A549 (cell line): ENCODE results near the gene MEGF10. TPM values are rescaled to one million over a fixed set of nuclear protein-coding genes. Genes with fewer than 3 reads are reported as not detected.

ENCODE experiments used
- ATAC-seq, 2 experiments: fragments of 200-7000 bp in 1 of 2; fragments of >200 bp in 1 of 2; cut with Nextera tagmentation in 1 of 2; cut with Tn5 transposase in 1 of 2; 3 replicates each; pipeline versions ENCODE4 v1.8.0 to v1.9.1; 2018 to 2020; ENCODE audit warnings: mild to moderate bottlenecking in 1 of 2, moderate library complexity in 1 of 2
- CTCF ChIA-PET: fragments of 300-600 bp; sonication (Branson Sonifier 250); formaldehyde crosslinking; extraction: SDS; loops from one replicate; lab custom pipeline; 2021; ENCODE audit warnings: antibody characterized with exemption, inconsistent platforms; lab: Yijun Ruan, JAX
- POLR2A ChIA-PET: fragments of 350-600 bp; formaldehyde crosslinking; extraction: SDS; loops from one replicate; lab custom pipeline; 2021; ENCODE audit warnings: antibody characterized with exemption, inconsistent platforms; lab: Yijun Ruan, JAX
- DNase-seq, 2 experiments: peaks; one replicate each; pipeline versions ENCODE4 v3.0.0 to v3.0.0-alpha.2; 2011 to 2016; ENCODE audit warnings: low read depth in 1 of 2, low spot score in 1 of 2
- FAIRE-seq: peaks from 2 replicates; lab custom pipeline; 2011; peaks lifted over from hg19 to GRCh38; lab: Jason Lieb, UNC
- H3K27ac ChIP-seq, 2 experiments: fragments of >200 bp; sonication (Bioruptor Twin); formaldehyde crosslinking; 3 replicates each; pipeline ENCODE4 v1.5.1; 2016 to 2017
- H3K4me1 ChIP-seq: fragments of >200 bp; sonication (Bioruptor Twin); formaldehyde crosslinking; 3 replicates; pipeline ENCODE4 v1.6.1; 2016
- H3K4me2 ChIP-seq: fragments of >200 bp; sonication (Bioruptor Twin); formaldehyde crosslinking; 3 replicates; pipeline ENCODE4 v1.6.1; 2016
- H3K4me3 ChIP-seq: fragments of >200 bp; sonication (Bioruptor Twin); formaldehyde crosslinking; 3 replicates; pipeline ENCODE4 v1.5.1; 2016
- H3K9me3 ChIP-seq: fragments of >200 bp; sonication (Bioruptor Twin); formaldehyde crosslinking; 3 replicates; pipeline ENCODE4 v1.6.1; 2016
- CBX8 ChIP-seq: fragments of 200-600 bp; sonication (generic); IDR thresholded peaks from 2 replicates; pipeline ENCODE4 v1.6.1; 2016
- CHD4 ChIP-seq: fragments of 200-600 bp; sonication (generic); IDR thresholded peaks from 2 replicates; pipeline ENCODE4 v1.6.1; 2016; ENCODE audit warnings: antibody characterized with exemption, mild to moderate bottlenecking, borderline replicate concordance
- FOSB ChIP-seq: fragments of 250-450 bp; sonication (Bioruptor Pico); IDR thresholded peaks from 2 replicates; pipeline ENCODE4 v1.5.0; 2020; ENCODE audit warnings: mild to moderate bottlenecking, moderate library complexity
- FOXS1 ChIP-seq: fragments of 250-450 bp; sonication (Bioruptor Pico); IDR thresholded peaks from 2 replicates; pipeline ENCODE4 v1.5.0; 2020; ENCODE audit warnings: mild to moderate bottlenecking, moderate library complexity
- HEYL ChIP-seq: fragments of 250-450 bp; sonication (Bioruptor Pico); IDR thresholded peaks from 2 replicates; pipeline ENCODE4 v1.8.0; 2021; ENCODE audit warnings: mild to moderate bottlenecking, moderate library complexity
- HOXB5 ChIP-seq: fragments of 250-450 bp; sonication (Bioruptor Pico); IDR thresholded peaks from 2 replicates; pipeline ENCODE4 v1.5.0; 2020; ENCODE audit warnings: mild to moderate bottlenecking, moderate library complexity
- JUNB ChIP-seq: fragments of >200 bp; sonication (Bioruptor Twin); formaldehyde crosslinking; IDR thresholded peaks from 2 replicates; pipeline ENCODE4 v1.6.1; 2016
- KDM1A ChIP-seq: fragments of 200-600 bp; sonication (generic); IDR thresholded peaks from 2 replicates; pipeline ENCODE4 v1.6.1; 2016; ENCODE audit warnings: low read depth, mild to moderate bottlenecking
- MAZ ChIP-seq: fragments of 150-350 bp; IDR thresholded peaks from 2 replicates; pipeline ENCODE4 v1.6.1; 2014; ENCODE audit warnings: antibody characterized with exemption, low read depth, low read length, borderline replicate concordance
- NFE2L2 ChIP-seq: fragments of 150-350 bp; conservative IDR thresholded peaks from 2 replicates; pipeline ENCODE4 v1.6.1; 2014; ENCODE audit warnings: low read length
- PHF8 ChIP-seq: fragments of 200-600 bp; sonication (generic); IDR thresholded peaks from 2 replicates; pipeline ENCODE4 v1.6.1; 2016; ENCODE audit warnings: low read depth, mild to moderate bottlenecking, antibody characterized with exemption, moderate library complexity, borderline replicate concordance
- RAD21 ChIP-seq, 2 experiments: fragments of >200 bp in 1 of 2; sonication (Bioruptor Twin) in 1 of 2; formaldehyde crosslinking in 1 of 2; IDR thresholded peaks in 1 of 2; conservative IDR thresholded peaks in 1 of 2; 2 replicates in 1 of 2; 3 replicates in 1 of 2; pipeline ENCODE4 v1.6.1; 2012 to 2018; ENCODE audit warnings: inconsistent platforms in 1 of 2
- RARB ChIP-seq: fragments of 250-450 bp; sonication (Bioruptor Pico); IDR thresholded peaks from 2 replicates; pipeline ENCODE4 v1.8.0; 2021; ENCODE audit warnings: mild to moderate bottlenecking, moderate library complexity
- RCOR1 ChIP-seq: fragments of 150-350 bp; IDR thresholded peaks from 2 replicates; pipeline ENCODE4 v1.6.1; 2014; ENCODE audit warnings: antibody characterized with exemption, low read length, low read depth
- SMC3 ChIP-seq: fragments of >200 bp; sonication (Bioruptor Twin); formaldehyde crosslinking; IDR thresholded peaks from 3 replicates; pipeline ENCODE4 v1.6.1; 2018; ENCODE audit warnings: inconsistent platforms
- SREBF2 ChIP-seq: fragments of 450-650 bp; IDR thresholded peaks from 2 replicates; pipeline ENCODE4 v1.6.1; 2014; ENCODE audit warnings: mild to moderate bottlenecking, moderate library complexity
- TFCP2L1 ChIP-seq: fragments of 250-450 bp; sonication (Bioruptor Pico); IDR thresholded peaks from 2 replicates; pipeline ENCODE4 v1.5.0; 2021; ENCODE audit warnings: mild to moderate bottlenecking
- ZC3H11A ChIP-seq: fragments of 450-650 bp; IDR thresholded peaks from 2 replicates; pipeline ENCODE4 v1.6.1; 2014; ENCODE audit warnings: antibody characterized with exemption, mild to moderate bottlenecking
- ZFP36 ChIP-seq: fragments of 450-650 bp; IDR thresholded peaks from 2 replicates; pipeline ENCODE4 v1.6.1; 2014; ENCODE audit warnings: borderline replicate concordance; ENCODE audit not compliant: partially characterized antibody
- ZNF302 ChIP-seq: fragments of 250-450 bp; sonication (Bioruptor Pico); IDR thresholded peaks from 2 replicates; pipeline ENCODE4 v1.9.0; 2021; ENCODE audit warnings: inconsistent platforms, mild to moderate bottlenecking, moderate library complexity
- WGBS: methylation state at CpG from one replicate; pipeline ENCODE4 v1.1.6; 2017; ENCODE audit errors: missing lambda C conversion rate; 5-methylcytosine and 5-hydroxymethylcytosine counted together
- polyA plus RNA-seq, 4 experiments: library from polyadenylated mRNA; depleted of rRNA in 3 of 4; stranded (reverse); fragments of >200 nt; fragmentation: RNase III in 1 of 4; extraction: RNeasy Plus Mini Kit Qiagen cat#74134 plus additional on column Dnase treatment in 1 of 4; gene quantifications; 2 replicates in 3 of 4; 3 replicates in 1 of 4; pipeline ENCODE4 v1.2.3, GENCODE V29; 2011 to 2017
- TF ChIP-seq, protein P1 (sequence below): fragments of 450-650 bp; IDR thresholded peaks from 2 replicates; pipeline ENCODE4 v1.6.1; 2014; ENCODE audit warnings: antibody characterized with exemption
- TF ChIP-seq, protein P2 (sequence below): fragments of 150-350 bp; IDR thresholded peaks from 2 replicates; pipeline ENCODE4 v1.6.1; 2014; ENCODE audit warnings: low read depth, mild to moderate bottlenecking, low read length
- TF ChIP-seq, protein P3 (sequence below): fragments of >200 bp; sonication (Bioruptor Twin); formaldehyde crosslinking; IDR thresholded peaks from 2 replicates; pipeline ENCODE4 v1.6.1; 2016
- TF ChIP-seq, protein P4 (sequence below): fragments of >200 bp; sonication (Bioruptor Twin); formaldehyde crosslinking; IDR thresholded peaks from 3 replicates; pipeline ENCODE4 v1.5.1; 2016

Gene MEGF10
- polyA plus RNA-seq, 2 of the 4 experiments (the other 2 are of a cell fraction) = 0.01 TPM; not detected in 1

DNA sequence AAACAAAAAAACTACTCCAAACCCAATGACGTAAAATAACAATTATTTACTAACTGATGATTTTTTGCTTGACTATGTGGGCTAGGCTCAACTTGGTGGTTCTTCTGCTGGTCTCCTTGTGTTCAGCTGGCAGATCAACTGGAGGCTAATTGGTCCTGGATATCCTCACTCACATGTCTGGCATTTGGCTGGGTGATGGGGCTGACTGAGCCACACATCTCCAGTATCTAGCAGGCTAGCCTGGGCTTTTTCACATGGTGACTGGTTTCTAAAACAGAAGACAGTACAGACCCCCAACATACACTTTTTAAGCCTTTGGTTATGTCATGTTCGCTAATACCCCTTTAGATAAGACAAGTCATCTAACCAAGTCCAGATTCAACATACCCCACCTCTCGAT lies 122.1 kb downstream of the MEGF10 start:
- 43% methylated on average over 3 of the region's 3 CpGs for WGBS
- ChIA-PET CTCF (no interaction called here), POLR2A (no interaction called here)
- H3K27ac ChIP-seq = no peak overlapping the region
- H3K4me1 ChIP-seq = no peaks in the 10 kb centered on the region
- no peak for FAIRE-seq
- DNase-seq = no peak
- no peak overlapping the region for H3K4me2 ChIP-seq
- no peak for ATAC-seq
- no peaks in the 10 kb centered on the region for H3K9me3 ChIP-seq
- H3K4me3 ChIP-seq = no peak overlapping the region
- TF ChIP-seq, protein P1, sequence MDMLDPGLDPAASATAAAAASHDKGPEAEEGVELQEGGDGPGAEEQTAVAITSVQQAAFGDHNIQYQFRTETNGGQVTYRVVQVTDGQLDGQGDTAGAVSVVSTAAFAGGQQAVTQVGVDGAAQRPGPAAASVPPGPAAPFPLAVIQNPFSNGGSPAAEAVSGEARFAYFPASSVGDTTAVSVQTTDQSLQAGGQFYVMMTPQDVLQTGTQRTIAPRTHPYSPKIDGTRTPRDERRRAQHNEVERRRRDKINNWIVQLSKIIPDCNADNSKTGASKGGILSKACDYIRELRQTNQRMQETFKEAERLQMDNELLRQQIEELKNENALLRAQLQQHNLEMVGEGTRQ = no peak
- TF ChIP-seq FOSB (CRISPR knock-in tag) = no peak
- no peak for TF ChIP-seq TFCP2L1
- TF ChIP-seq RCOR1 = no peak
- TF ChIP-seq PHF8 = no peak
- no peak for TF ChIP-seq SREBF2
- no peak for TF ChIP-seq FOXS1
- no peak for TF ChIP-seq ZFP36
- no peak for TF ChIP-seq HOXB5 (CRISPR knock-in tag)
- TF ChIP-seq MAZ = no peak
- no peak for TF ChIP-seq ZNF302 (CRISPR knock-in tag)
- TF ChIP-seq NFE2L2 = no peak

DNA sequence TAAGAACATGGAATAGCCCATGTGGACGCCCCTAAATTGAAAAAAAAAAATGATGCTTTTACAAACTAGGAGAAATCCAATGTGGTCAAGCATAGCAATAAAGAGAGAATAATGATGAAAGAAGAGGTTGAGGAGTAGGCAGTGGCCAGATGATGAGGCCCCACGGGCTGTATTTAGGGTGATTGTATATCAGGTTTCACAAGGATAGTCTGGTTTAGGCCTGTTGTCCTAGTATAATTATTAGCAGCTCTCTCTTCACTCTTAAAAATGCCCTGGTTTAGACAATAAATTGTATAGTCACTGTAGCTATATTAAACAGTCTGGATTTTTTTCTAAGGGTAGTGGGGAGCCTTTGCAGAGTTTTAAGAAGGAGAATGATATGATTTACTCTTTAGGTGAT lies 124.4 kb downstream of the MEGF10 start:
- ChIA-PET POLR2A (no interaction called here), CTCF (no interaction called here)
- no peaks in the 10 kb centered on the region for H3K4me1 ChIP-seq
- WGBS = 23% methylated on average over 2 of the region's 2 CpGs
- TF ChIP-seq SMC3 (no peak), ZFP36 (no peak), JUNB (no peak), HEYL (CRISPR knock-in tag) (no peak), RARB (CRISPR knock-in tag) (no peak), ZNF302 (CRISPR knock-in tag) (no peak), KDM1A (no peak), CBX8 (no peak), RAD21 (conservative IDR thresholded peaks at IDR 0.05 in 1 of 2, IDR thresholded peaks at IDR 0.05 in 1 of 2) (no peak)
- TF ChIP-seq, protein P1 = no peak
- TF ChIP-seq, protein P2, sequence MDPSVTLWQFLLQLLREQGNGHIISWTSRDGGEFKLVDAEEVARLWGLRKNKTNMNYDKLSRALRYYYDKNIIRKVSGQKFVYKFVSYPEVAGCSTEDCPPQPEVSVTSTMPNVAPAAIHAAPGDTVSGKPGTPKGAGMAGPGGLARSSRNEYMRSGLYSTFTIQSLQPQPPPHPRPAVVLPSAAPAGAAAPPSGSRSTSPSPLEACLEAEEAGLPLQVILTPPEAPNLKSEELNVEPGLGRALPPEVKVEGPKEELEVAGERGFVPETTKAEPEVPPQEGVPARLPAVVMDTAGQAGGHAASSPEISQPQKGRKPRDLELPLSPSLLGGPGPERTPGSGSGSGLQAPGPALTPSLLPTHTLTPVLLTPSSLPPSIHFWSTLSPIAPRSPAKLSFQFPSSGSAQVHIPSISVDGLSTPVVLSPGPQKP = no peak
- TF ChIP-seq, protein P3, sequence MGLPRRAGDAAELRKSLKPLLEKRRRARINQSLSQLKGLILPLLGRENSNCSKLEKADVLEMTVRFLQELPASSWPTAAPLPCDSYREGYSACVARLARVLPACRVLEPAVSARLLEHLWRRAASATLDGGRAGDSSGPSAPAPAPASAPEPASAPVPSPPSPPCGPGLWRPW = no peak
- no peak overlapping the region for H3K27ac ChIP-seq
- no peak for DNase-seq
- no peak overlapping the region for H3K4me2 ChIP-seq
- ATAC-seq = no peak
- H3K9me3 ChIP-seq = no peaks in the 10 kb centered on the region
- H3K4me3 ChIP-seq = no peak overlapping the region
- no peak for FAIRE-seq

DNA sequence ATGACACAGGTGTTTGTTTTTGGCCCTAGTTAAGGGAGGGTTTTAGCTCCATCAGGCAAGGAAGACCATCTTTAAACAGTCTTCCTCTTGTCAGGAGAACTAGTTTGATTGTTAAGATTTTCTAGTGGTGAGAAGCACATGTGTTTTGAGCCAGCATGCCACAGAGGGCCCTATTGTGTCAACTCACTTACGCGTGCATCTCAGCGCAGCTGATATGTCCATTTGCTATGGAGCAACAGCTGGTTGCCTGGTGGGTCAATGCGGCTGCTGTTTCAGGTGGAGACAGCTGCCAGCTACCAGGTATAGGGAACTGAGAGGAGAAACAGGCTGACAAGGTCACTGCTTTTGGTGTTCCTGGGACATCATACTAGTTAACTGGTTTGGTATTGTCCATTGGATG lies 126.3 kb downstream of the MEGF10 start:
- CTCF ChIA-PET = interaction anchor here (0.6 kb wide), 1 partner anchor 552 kb away, joined by 3 read pairs; no protein-coding TSS in a partner anchor
- POLR2A ChIA-PET = no interaction called here
- no peaks in the 10 kb centered on the region for H3K4me1 ChIP-seq
- H3K27ac ChIP-seq = no peak overlapping the region
- H3K4me3 ChIP-seq = no peak overlapping the region
- H3K4me2 ChIP-seq = no peak overlapping the region
- TF ChIP-seq MAZ (no peak), CHD4 (no peak), ZC3H11A (no peak)
- TF ChIP-seq, protein P1 = no peak
- TF ChIP-seq, protein P4, sequence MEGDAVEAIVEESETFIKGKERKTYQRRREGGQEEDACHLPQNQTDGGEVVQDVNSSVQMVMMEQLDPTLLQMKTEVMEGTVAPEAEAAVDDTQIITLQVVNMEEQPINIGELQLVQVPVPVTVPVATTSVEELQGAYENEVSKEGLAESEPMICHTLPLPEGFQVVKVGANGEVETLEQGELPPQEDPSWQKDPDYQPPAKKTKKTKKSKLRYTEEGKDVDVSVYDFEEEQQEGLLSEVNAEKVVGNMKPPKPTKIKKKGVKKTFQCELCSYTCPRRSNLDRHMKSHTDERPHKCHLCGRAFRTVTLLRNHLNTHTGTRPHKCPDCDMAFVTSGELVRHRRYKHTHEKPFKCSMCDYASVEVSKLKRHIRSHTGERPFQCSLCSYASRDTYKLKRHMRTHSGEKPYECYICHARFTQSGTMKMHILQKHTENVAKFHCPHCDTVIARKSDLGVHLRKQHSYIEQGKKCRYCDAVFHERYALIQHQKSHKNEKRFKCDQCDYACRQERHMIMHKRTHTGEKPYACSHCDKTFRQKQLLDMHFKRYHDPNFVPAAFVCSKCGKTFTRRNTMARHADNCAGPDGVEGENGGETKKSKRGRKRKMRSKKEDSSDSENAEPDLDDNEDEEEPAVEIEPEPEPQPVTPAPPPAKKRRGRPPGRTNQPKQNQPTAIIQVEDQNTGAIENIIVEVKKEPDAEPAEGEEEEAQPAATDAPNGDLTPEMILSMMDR = no peak
- TF ChIP-seq, all 56 proteins: peak for 0
- no peak for DNase-seq
- no peak for FAIRE-seq
- 53% methylated on average over 2 of the region's 4 CpGs for WGBS
- ATAC-seq = no peak
- H3K9me3 ChIP-seq = no peaks in the 10 kb centered on the region
